ENCODE data around the gene ZNF3. TPM values are rescaled to one million over a fixed set of nuclear protein-coding genes. Genes with fewer than 3 reads are reported as not detected.

ZNF3 gene
- total RNA-seq, 1 donor from 2014 or later: 6.9 TPM

DNA sequence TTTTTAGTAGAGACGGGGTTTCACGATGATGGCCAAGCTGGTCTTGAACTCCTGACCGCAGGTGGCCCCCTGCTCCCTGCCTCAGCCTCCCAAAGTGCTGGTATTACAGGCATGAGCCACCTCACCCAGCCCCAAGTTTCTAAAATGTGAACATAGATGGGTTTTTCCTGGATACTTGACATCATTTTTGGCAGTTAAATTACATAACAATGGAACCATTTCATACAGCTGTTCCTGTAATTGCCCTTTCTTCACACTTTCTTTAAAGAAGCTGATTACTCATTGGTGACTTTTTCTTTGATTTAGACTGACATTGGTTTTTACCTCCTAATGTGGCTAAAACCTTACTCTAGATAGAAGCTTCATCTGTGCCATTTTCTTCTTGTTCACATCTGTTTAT, 60.2 kb downstream of the ZNF3 start:
- H3K27ac ChIP-seq: no peak overlapping the region
- no peaks in the 10 kb centered on the region for H3K9me3 ChIP-seq
- peaks cover 36 to 43% of the 10 kb centered on the region in 2 donors for H3K36me3 ChIP-seq
- peaks cover 0 to 11% of the 10 kb centered on the region in 2 donors for H3K4me1 ChIP-seq
- H3K4me3 ChIP-seq: no peak overlapping the region
- no peak for DNase-seq (ENCODE audit: low spot score in 2 of 2)
- TF ChIP-seq, protein P1, sequence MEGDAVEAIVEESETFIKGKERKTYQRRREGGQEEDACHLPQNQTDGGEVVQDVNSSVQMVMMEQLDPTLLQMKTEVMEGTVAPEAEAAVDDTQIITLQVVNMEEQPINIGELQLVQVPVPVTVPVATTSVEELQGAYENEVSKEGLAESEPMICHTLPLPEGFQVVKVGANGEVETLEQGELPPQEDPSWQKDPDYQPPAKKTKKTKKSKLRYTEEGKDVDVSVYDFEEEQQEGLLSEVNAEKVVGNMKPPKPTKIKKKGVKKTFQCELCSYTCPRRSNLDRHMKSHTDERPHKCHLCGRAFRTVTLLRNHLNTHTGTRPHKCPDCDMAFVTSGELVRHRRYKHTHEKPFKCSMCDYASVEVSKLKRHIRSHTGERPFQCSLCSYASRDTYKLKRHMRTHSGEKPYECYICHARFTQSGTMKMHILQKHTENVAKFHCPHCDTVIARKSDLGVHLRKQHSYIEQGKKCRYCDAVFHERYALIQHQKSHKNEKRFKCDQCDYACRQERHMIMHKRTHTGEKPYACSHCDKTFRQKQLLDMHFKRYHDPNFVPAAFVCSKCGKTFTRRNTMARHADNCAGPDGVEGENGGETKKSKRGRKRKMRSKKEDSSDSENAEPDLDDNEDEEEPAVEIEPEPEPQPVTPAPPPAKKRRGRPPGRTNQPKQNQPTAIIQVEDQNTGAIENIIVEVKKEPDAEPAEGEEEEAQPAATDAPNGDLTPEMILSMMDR (IDR thresholded peaks at IDR 0.05): no peak
- intact Hi-C loops (cut with DNase I): no loop called here
- H3K27me3 ChIP-seq: no peaks in the 10 kb centered on the region

Other genes starting within 250 kb of the ZNF3 start
- not detected for gene OR2AE1, start 204.7 kb downstream of the ZNF3 start, total RNA-seq
- gene TRIM4, start 162.2 kb downstream of the ZNF3 start, total RNA-seq: 12.7 TPM
- gene GJC3, start 152.1 kb downstream of the ZNF3 start, total RNA-seq: not detected
- not detected for gene AZGP1, start 105.7 kb downstream of the ZNF3 start, total RNA-seq
- 19.9 TPM for gene ZKSCAN1, start 66.1 kb downstream of the ZNF3 start, total RNA-seq
- 58.5 TPM for gene ZSCAN21, start 31.9 kb downstream of the ZNF3 start, total RNA-seq
- 18.1 TPM for gene COPS6, start 7.2 kb upstream of the ZNF3 start, total RNA-seq
- 52.2 TPM for gene MCM7, start 19.7 kb upstream of the ZNF3 start, total RNA-seq
- gene AP4M1, start 19.9 kb upstream of the ZNF3 start, total RNA-seq: 29.6 TPM
- gene TAF6, start 37.6 kb upstream of the ZNF3 start, total RNA-seq: 103 TPM
- gene CNPY4, start 37.9 kb upstream of the ZNF3 start, total RNA-seq: 1.4 TPM
- not detected for gene MBLAC1, start 45.2 kb upstream of the ZNF3 start, total RNA-seq
- gene LAMTOR4, start 67.2 kb upstream of the ZNF3 start, total RNA-seq: 131 TPM
- gene TRAPPC14, start 77.0 kb upstream of the ZNF3 start, total RNA-seq: 22.0 TPM
- gene GAL3ST4, start 86.9 kb upstream of the ZNF3 start, total RNA-seq: 3.5 TPM
- not detected for gene GPC2, start 95.7 kb upstream of the ZNF3 start, total RNA-seq
- not detected for gene STAG3, start 96.2 kb upstream of the ZNF3 start, total RNA-seq
- 27.8 TPM for gene PVRIG, start 138.2 kb upstream of the ZNF3 start, total RNA-seq
- gene SPDYE3, start 226.0 kb upstream of the ZNF3 start, total RNA-seq: not detected

Data from ascending aorta (tissue), 2 donors.